Pancreas (tissue), 10 donors: ENCODE measurements around the gene LAMC3. TPM values are rescaled to one million over a fixed set of nuclear protein-coding genes. Genes with fewer than 3 reads are reported as not detected.

Source experiments
- ATAC-seq, 4 donors: fragments of 200-7000 bp; cut with Tn5 transposase; one replicate each; pipeline versions ENCODE4 v1.8.0 to v1.9.1; 2020; ENCODE audit warnings: mild to moderate bottlenecking in 4 of 4, moderate library complexity in 4 of 4
- DNase-seq, 6 donors: peaks; one replicate each; pipeline ENCODE4 v3.0.0-alpha.2; 2020
- FAIRE-seq: peaks from 2 replicates; lab custom pipeline; 2012; peaks lifted over from hg19 to GRCh38; lab: Jason Lieb, UNC
- H3K27ac ChIP-seq, 4 donors: fragments of 200-600 bp; sonication (generic); 1 replicate in 3 of 4; 2 replicates in 1 of 4; pipeline versions ENCODE4 v1.5.0 to v1.8.0; 2020
- H3K27me3 ChIP-seq, 4 donors: fragments of 200-600 bp; one replicate each; pipeline ENCODE4 v1.8.0; 2021
- H3K36me3 ChIP-seq, 3 donors: fragments of 200-600 bp; sonication (generic) in 1 of 3; one replicate each; pipeline versions ENCODE4 v1.5.0 to v1.8.0; 2020 to 2021
- H3K4me1 ChIP-seq, 3 donors: fragments of 200-600 bp; one replicate each; pipeline ENCODE4 v1.8.0; 2021
- H3K4me3 ChIP-seq, 4 donors: fragments of 200-600 bp; sonication (generic) in 2 of 4; one replicate each; pipeline versions ENCODE4 v1.5.0 to v1.8.0; 2020 to 2021
- H3K9me3 ChIP-seq, 4 donors: fragments of 200-600 bp; one replicate each; pipeline ENCODE4 v1.8.0; 2021
- CTCF ChIP-seq, 4 donors: fragments of 200-600 bp; sonication (generic) in 3 of 4; IDR thresholded peaks; one replicate each; pipeline versions ENCODE4 v1.5.0 to v1.8.0; 2021; ENCODE audit warnings: antibody characterized with exemption in 4 of 4
- WGBS, 2 donors: extraction: QIAGEN DNeasy Blood & Tissue Kit; methylation state at CpG; one replicate each; pipeline ENCODE4 v1.1.7; 2013; 5-methylcytosine and 5-hydroxymethylcytosine counted together
- intact Hi-C, 3 donors: fragments of 100-400 bp; cut with DNase I; formaldehyde crosslinking; loops; one replicate each; pipeline versions ENCODE4 v1.11.1 to v1.14.2; 2022
- polyA plus RNA-seq, 2 donors: library from polyadenylated mRNA; stranded (reverse); fragments of 200-250 nt; gene quantifications; one replicate each; pipeline ENCODE4 v1.2.3, GENCODE V29; 2013
- total RNA-seq, 6 donors: library from RNA; stranded (reverse); fragmentation: NEBNext Ultra II Directional in 4 of 6; extraction: Animal tissue kit (Norgen Biotek cat#: 25700) in 4 of 6; gene quantifications; one replicate each; pipeline versions ENCODE4 v1.2.1 to v1.2.4, GENCODE V29; 2021 to 2023
- donor health status: healthy with polysubstance abuse.
- donor health status: DM: no; HTN: no; CAD: no; lungs with moderate emphysema.
- donor health status: DM: no; HTN: no; CAD: no.
- donor health status: control.
- donor health status: control.
- donor health status: Bipolar disorder and iron deficiency.
- donor health status: DM: yes; HTN: yes; CAD: no.
- donor health status: DM: no; HTN: no; CAD: no.
- donor health status: DM: no; HTN: no; CAD: no.
- donor health status: DM: yes; HTN: yes; CAD: no.

The LAMC3 gene
- total and polyA plus RNA-seq, 8 donors, result 1.1 to 8.9 (median 2.7) TPM

GRCh38 chr9:131001021-131001420, 8.0 kb upstream of the LAMC3 start:
- peaks cover 0 to 6% (median 0%) of the 10 kb centered on the region in 4 donors for H3K27me3 ChIP-seq

GRCh38 chr9:131001990-131002389, 7.0 kb upstream of the LAMC3 start:
- no peak for TF ChIP-seq CTCF (IDR thresholded peaks at IDR 0.05)
- Histone ChIP-seq H3K4me1 (no peaks in the 10 kb centered on the region), H3K36me3 (no peaks in the 10 kb centered on the region), H3K9me3 (no peaks in the 10 kb centered on the region), H3K27ac (no peak overlapping the region), H3K4me3 (no peak overlapping the region), H3K27me3 (peaks cover 0 to 6% (median 0%) of the 10 kb centered on the region in 4 donors)
- 76 to 82% methylated on average over 7 of the region's 7 CpGs for WGBS, 2 donors
- no peak for DNase-seq
- FAIRE-seq, result no peak
- intact Hi-C loops, result no loop called here
- ATAC-seq, result no peak

More at GRCh38 chr9:131001021-131001420, 8.0 kb upstream of the LAMC3 start:
- TF ChIP-seq CTCF (IDR thresholded peaks at IDR 0.05), result no peak
- H3K27ac ChIP-seq, result no peak overlapping the region
- no peaks in the 10 kb centered on the region for H3K36me3 ChIP-seq
- FAIRE-seq (no peak), ATAC-seq (no peak), DNase-seq (no peak)
- H3K9me3 ChIP-seq, result no peaks in the 10 kb centered on the region
- no peaks in the 10 kb centered on the region for H3K4me1 ChIP-seq
- intact Hi-C loops, result no loop called here
- 24 to 33% methylated on average over 3 of the region's 3 CpGs for WGBS, 2 donors
- H3K4me3 ChIP-seq, result no peak overlapping the region

- 73 to 78% methylated on average over 4 of the region's 4 CpGs for WGBS, 2 donors
- Histone ChIP-seq H3K4me1 (no peaks in the 10 kb centered on the region), H3K27ac (no peak overlapping the region), H3K27me3 (peaks cover 0 to 10% (median 4%) of the 10 kb centered on the region in 4 donors), H3K4me3 (no peak overlapping the region), H3K36me3 (no peaks in the 10 kb centered on the region), H3K9me3 (no peaks in the 10 kb centered on the region)
- no peak for TF ChIP-seq CTCF (IDR thresholded peaks at IDR 0.05)
- FAIRE-seq, result no peak
- ATAC-seq, result no peak
- DNase-seq, result no peak
- intact Hi-C loops, result no loop called here
Measured at GRCh38 chr9:131006601-131007000, 2.4 kb upstream of the LAMC3 start.

- DNase-seq (peak in 1 of 6 donors; percentile 3), ATAC-seq (no peak), FAIRE-seq (no peak)
- intact Hi-C loops, result no loop called here
- Histone ChIP-seq H3K4me3 (no peak overlapping the region), H3K9me3 (no peaks in the 10 kb centered on the region), H3K4me1 (no peaks in the 10 kb centered on the region), H3K27me3 (peaks cover 0 to 10% (median 4%) of the 10 kb centered on the region in 4 donors), H3K36me3 (no peaks in the 10 kb centered on the region), H3K27ac (no peak overlapping the region)
- WGBS, 2 donors, result 74 to 77% methylated on average over 11 of the region's 11 CpGs
- TF ChIP-seq CTCF (IDR thresholded peaks at IDR 0.05), result no peak
Measured at GRCh38 chr9:131008086-131008485, 888 bp upstream of the LAMC3 start.

- ATAC-seq (no peak), FAIRE-seq (no peak), DNase-seq (no peak)
- intact Hi-C loops, result no loop called here
- no peaks in the 10 kb centered on the region for H3K36me3 ChIP-seq
- peak overlapping the region in 1 of 4 donors; percentile 10 for H3K4me3 ChIP-seq
- H3K4me1 ChIP-seq, result no peaks in the 10 kb centered on the region
- H3K27ac ChIP-seq, result no peak overlapping the region
- H3K9me3 ChIP-seq, result no peaks in the 10 kb centered on the region
- WGBS, 2 donors, result 24 to 36% methylated on average over 8 of the region's 8 CpGs
- H3K27me3 ChIP-seq, result peaks cover 0 to 10% (median 4%) of the 10 kb centered on the region in 4 donors
- no peak for TF ChIP-seq CTCF (IDR thresholded peaks at IDR 0.05)
Measured at GRCh38 chr9:131008563-131008908, 438 bp upstream of the LAMC3 start.
